ENCODE measurements around the gene IKZF2. TPM values are rescaled to one million over a fixed set of nuclear protein-coding genes. Genes with fewer than 3 reads are reported as not detected.

IKZF2 gene
- total RNA-seq, 1 donor from 2014 or later: 9.2 TPM

- H3K4me3 Mint-ChIP-seq (ENCODE audit: unreplicated experiment): no peak overlapping the region
- peaks cover 22% of the 10 kb centered on the region for H3K4me1 Mint-ChIP-seq (ENCODE audit: low read depth)
- no peak for DNase-seq (ENCODE audit: low spot score)
- H3K36me3 Mint-ChIP-seq (ENCODE audit: low read depth): no peaks in the 10 kb centered on the region
- TF ChIP-seq CTCF (IDR thresholded peaks at IDR 0.05): no peak
- H3K9me3 Mint-ChIP-seq (ENCODE audit: low read depth): no peaks in the 10 kb centered on the region
- peak overlapping the region; percentile 58 for H3K27ac Mint-ChIP-seq (ENCODE audit: unreplicated experiment)
- no peaks in the 10 kb centered on the region for H3K27me3 Mint-ChIP-seq (ENCODE audit: low read depth)
These were observed 11.2 kb upstream of the IKZF2 start for GRCh38 chr2:213162516-213163118.

DNA sequence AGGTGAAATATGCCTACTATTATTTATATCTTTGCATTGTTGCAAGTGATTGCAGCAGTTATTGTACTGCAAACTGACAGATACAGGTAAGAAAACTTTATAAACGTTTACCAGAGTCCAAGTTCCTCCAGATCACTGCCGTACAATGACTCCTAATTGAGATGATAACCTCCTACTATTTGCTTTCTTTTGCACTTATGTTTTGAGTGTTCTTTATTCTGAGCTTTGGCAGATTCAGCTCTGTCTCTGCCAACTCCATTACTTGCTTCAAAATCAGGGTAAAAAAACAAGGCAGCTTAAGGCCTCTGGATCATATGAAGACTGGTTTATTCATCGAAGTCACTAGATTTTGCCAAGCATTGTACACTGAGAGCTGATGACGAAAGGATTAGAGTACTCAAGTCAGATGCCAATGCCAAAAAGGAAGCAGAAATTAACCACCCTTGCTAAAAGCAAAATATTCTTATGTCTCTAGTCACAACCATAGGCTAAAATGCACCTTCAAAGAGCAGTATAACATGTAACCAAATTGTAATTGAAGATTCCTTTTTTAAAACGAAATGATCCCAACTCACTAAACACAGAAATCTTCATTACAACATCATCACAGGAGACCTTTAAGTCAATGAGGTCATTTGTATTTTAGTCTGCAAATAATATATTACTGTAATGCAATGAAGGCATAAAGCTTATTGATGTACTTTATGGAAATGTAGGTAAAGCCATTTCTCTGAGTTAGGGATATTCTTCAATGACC, 10.5 kb upstream of the IKZF2 start:
- no peak for DNase-seq (ENCODE audit: low spot score)
- no peak for TF ChIP-seq CTCF (IDR thresholded peaks at IDR 0.05)
- H3K36me3 Mint-ChIP-seq (ENCODE audit: low read depth): no peaks in the 10 kb centered on the region
- no peak overlapping the region for H3K4me3 Mint-ChIP-seq (ENCODE audit: unreplicated experiment)
- H3K27me3 Mint-ChIP-seq (ENCODE audit: low read depth): no peaks in the 10 kb centered on the region
- peaks cover 22% of the 10 kb centered on the region for H3K4me1 Mint-ChIP-seq (ENCODE audit: low read depth)
- peak overlapping the region; percentile 58 for H3K27ac Mint-ChIP-seq (ENCODE audit: unreplicated experiment)
- no peaks in the 10 kb centered on the region for H3K9me3 Mint-ChIP-seq (ENCODE audit: low read depth)

DNA sequence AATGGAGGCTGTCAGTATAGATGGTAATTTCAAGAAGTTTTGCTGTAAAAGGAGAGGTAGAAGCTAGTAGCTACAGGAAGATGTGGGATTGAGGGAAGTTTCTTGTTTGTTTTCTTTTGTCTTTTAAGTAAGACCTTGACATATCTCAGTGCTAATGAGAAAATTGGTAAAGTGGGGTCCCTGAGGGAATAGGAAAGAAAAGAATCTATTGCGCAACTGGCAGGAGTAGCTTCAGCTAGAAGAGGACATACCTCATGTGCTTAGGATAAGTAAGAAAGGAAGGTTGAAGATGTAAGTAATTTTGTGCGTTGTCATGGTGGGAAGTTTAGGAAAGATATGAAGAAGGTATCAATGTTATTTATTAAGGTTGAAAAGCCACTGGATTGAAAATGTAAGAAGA, 8.4 kb upstream of the IKZF2 start:
- no peak overlapping the region for H3K4me3 Mint-ChIP-seq (ENCODE audit: unreplicated experiment)
- peaks cover 18% of the 10 kb centered on the region for H3K4me1 Mint-ChIP-seq (ENCODE audit: low read depth)
- H3K9me3 Mint-ChIP-seq (ENCODE audit: low read depth): no peaks in the 10 kb centered on the region
- no peaks in the 10 kb centered on the region for H3K36me3 Mint-ChIP-seq (ENCODE audit: low read depth)
- H3K27ac Mint-ChIP-seq (ENCODE audit: unreplicated experiment): no peak overlapping the region
- no peak for DNase-seq (ENCODE audit: low spot score)
- no peak for TF ChIP-seq CTCF (IDR thresholded peaks at IDR 0.05)
- no peaks in the 10 kb centered on the region for H3K27me3 Mint-ChIP-seq (ENCODE audit: low read depth)

- Mint-ChIP-seq H3K27me3 (ENCODE audit: low read depth) (no peaks in the 10 kb centered on the region), H3K4me1 (ENCODE audit: low read depth) (peaks cover 28% of the 10 kb centered on the region), H3K27ac (ENCODE audit: unreplicated experiment) (no peak overlapping the region), H3K4me3 (ENCODE audit: unreplicated experiment) (no peak overlapping the region), H3K36me3 (ENCODE audit: low read depth) (no peaks in the 10 kb centered on the region), H3K9me3 (ENCODE audit: low read depth) (no peaks in the 10 kb centered on the region)
- no peak for DNase-seq (ENCODE audit: low spot score)
- TF ChIP-seq CTCF (IDR thresholded peaks at IDR 0.05): no peak
These were observed 5.8 kb upstream of the IKZF2 start for GRCh38 chr2:213157242-213157641.

- no peak for TF ChIP-seq CTCF (IDR thresholded peaks at IDR 0.05)
- H3K9me3 Mint-ChIP-seq (ENCODE audit: low read depth): no peaks in the 10 kb centered on the region
- H3K4me1 Mint-ChIP-seq (ENCODE audit: low read depth): peaks cover 23% of the 10 kb centered on the region
- no peaks in the 10 kb centered on the region for H3K27me3 Mint-ChIP-seq (ENCODE audit: low read depth)
- no peak overlapping the region for H3K27ac Mint-ChIP-seq (ENCODE audit: unreplicated experiment)
- H3K4me3 Mint-ChIP-seq (ENCODE audit: unreplicated experiment): no peak overlapping the region
- no peaks in the 10 kb centered on the region for H3K36me3 Mint-ChIP-seq (ENCODE audit: low read depth)
- DNase-seq (ENCODE audit: low spot score): no peak
These were observed 5.3 kb upstream of the IKZF2 start for GRCh38 chr2:213156717-213157116.
